CD4-positive, alpha-beta T cell treated with Interleukin-6 for 4 hours (primary cell): ENCODE measurements around the gene LRRIQ1.
"Not testable (repeated sequence)": the region's sequence is repeated elsewhere in the genome, so short reads cannot be mapped to it uniquely, and the experiment has no call there.

Experiments
- DNase-seq: peaks from one replicate; pipeline ENCODE4 v3.0.0-alpha.2; 2020; ENCODE audit warnings: mixed read lengths

Gene LRRIQ1, protein sequence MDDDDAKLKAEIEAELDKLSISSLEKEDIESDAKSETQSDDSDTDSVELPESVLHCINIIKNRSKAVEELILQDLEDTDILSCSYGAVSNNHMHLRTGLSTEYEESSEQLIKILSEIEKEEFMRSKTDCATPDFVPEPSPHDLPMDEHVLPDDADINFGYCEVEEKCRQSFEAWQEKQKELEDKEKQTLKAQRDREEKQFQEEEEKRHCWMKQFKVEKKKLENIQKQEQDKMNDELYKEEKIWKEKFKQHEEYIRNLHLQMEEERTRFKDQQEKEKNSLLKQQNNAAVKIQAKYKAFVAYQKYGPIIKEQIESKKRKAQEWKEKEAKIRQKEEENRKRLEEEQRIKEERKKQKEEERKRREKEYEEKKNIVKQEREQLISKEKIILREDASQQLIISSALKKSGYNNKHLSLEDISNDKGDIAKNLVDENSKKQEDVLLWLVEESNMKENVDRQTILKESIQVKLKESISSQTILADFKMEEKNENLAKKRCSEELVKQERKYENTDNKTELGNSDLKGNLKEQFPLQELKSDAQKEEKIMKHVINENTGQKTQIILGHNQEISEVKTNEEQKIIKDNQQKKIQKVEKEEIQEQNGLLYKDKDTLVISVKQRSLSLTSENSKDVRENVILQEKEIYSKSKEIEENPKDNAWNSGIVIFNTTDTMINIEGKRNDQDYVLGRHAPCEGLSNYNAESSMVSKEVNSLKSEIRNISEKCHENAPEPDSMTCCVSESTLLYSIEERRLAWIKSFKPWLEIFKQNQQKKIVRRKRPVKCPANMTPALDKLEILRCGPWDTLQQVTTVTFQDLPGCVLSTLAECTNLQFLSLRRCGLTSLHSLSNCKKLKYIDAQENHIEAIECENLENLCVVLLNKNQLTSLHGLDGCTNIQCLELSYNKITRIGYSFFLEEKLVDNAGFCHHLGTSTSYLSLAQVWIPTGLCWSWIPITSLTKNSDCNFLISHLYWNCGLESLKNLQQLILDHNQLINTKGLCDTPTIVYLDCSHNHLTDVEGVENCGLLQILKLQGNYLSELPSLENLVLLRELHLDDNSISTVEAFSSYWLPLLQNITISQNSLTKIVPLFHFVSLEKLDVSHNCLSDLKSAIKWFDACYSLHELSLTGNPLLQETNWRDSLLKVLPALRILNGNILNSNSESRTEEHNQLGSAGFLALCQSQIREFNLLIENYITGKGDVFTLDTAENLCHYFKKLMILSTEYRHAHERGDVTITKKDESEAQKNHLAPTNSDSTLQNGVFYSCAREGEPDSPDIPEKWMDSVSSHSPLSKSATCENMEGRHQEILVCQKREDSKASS (N-terminal part only)

DNA sequence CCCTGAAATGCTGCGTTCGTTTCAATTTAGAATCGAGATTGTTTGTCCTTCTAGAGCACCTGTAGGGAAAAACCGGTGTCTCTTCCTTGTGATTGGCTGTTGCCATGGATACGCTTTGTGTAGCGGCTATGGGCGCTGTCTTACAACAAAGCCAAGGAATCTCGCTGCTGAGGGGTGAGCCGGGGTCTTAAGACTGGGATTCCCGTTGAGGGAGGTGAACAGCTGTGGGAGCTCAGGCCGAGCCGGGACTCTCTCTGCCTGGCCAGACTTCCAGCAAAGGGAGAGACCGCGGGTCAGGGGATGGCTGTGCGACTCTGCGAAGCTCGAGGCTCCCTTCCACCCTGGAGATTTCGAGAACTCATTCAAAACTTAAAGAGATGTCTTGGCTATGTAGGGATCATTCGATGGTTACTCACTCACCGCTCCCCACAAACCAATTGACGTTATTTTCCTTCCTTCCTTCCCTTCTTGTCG, at the start of gene LRRIQ1, which contains the start of gene TSPAN19:
Gene LRRIQ1, plus strand, starts transcription at position 118 of the 474 bp plus-strand sequence. CDS start 1,826 bp downstream, outside the sequence.
Gene TSPAN19, minus strand, starts transcription at position 44 of the 474 bp plus-strand sequence. CDS start 6,331 bp downstream, outside the sequence.
- DNase-seq: no peak

DNA sequence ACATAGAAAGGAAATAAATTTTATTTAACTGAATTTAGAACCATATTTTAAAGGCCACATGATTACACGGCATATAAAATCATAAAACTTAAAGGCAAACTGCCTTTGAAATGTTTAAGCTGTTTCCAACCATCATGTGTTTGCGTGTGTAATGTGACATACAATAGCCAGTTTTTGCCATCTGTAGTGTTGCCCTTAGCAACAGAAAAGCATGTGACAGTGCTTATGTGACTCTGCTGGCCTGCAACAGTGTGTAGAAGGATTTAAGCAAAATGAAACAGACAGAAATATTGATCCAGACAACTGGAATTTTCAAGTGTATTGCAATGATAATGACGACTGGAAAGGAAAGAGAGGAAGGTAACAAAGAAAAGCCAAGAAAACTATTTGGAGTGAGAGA, 49.6 kb upstream of the LRRIQ1 start:
- DNase-seq: no peak

DNA sequence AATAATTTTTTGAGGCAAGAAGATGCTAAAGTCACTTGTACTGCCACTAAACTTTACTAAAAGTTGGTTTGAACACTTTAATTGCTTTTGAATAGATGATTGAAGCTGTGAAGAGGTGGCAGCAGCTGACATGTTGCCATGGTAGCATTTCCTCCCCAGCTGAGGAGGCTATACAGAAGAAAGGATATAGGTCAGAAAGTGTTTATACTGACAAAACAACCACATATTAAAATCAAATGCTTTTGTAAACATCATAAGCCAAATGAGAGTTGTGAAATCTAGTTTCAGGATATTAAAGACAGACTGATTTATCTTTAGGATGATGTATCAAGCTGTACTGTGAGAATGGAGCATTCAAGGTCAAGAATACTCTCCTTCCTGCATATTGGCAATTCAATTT, 41.7 kb upstream of the LRRIQ1 start:
- no peak for DNase-seq

DNA sequence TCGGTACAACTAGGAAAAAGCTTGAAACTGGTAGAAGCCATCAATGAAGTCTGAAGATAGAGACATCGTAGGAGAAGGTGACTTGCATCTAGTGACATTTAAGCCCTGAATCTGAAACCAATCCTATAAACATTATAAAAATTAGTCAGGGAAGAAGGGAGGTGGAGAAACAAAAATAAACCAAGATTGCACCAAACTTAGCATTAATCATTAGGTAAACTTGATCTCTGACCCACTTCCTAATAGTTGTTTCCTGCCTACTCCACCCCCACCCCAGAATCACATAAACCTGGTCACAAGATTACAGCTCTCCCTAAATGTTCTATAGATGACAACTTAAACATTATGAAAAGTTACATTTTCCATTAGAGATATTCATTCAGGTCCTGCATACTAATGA, 40.5 kb upstream of the LRRIQ1 start:
- DNase-seq: no peak

DNA sequence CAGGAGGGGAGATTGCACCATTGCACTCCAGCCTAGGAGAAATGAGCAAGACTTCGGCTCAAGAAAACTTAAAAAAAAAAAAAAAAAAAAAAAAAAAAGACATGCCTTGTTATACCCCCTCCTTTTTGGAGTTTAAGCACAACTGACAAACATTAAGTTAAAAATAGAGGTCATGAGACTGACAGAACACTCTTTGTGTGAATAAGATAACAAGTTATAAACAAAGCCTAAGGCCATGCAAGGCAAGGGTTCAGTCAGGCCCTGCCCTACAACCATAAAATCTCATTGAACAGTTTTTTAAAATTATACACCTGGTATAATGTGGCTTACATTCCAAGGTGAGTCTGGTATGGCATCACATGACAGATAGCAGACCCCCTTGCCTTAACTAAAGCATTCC, 39.4 kb upstream of the LRRIQ1 start:
- DNase-seq: no peak

DNA sequence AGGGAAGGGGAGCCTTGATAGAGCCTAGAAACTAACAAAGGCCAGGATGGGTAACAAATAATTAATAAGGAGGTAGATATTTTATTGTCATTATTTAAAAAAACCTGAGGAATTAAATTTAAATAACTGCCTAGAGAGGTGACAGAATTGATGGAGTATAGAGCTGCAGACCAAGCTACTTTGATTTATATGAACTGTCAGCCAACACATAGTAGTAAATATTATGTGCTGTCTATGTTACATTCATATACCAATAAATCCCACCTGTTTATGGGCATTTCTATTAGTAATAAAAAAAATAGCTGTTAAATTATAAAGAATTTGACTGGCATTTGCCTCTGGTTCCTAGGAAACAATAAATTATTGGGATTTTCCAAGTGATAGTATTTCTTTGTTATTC, 37.8 kb upstream of the LRRIQ1 start:
- DNase-seq: no peak

DNA sequence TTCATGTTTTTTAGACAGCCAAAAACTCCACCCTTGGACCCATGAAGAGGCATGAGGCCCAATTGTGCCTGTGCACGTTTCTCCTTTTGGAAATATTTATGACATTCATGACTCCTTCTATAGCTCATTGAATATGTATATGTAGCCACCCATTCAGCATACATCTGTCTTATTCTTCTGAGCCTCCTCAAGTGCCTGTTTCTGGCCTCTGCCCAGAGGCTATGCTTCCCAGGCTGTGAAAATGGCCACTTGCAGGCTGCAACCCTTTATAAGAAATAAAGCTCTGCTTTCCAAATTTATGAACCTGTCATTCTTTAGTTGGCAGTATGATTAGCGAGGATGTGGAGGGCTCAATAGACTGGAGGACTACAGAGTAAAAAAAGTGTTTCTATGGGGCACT, 35.4 kb upstream of the LRRIQ1 start:
- DNase-seq: no peak

DNA sequence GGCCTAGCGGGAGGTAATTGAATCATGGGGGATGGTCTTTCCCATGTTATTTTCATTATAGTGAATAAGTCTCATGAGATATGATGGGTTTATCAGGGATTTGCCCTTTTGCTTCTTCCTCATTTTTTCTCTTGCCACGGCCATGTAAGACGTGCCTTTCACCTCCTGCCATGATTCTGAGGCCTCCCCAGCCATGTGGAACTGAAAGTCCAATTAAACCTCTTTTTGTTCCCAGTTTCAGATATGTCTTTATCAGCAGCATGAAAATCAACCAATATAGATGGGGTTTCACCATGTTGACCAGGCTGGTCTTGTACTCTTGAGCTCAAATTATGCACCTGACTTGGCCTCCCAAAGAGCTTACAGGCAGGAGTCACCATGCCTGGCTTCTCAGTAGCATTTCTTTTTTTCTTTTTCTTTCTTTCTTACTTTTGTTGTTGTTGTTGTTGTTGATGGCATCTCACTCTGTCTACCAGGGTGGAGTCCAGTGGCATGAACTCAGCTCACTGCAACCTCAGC, 33.3 kb upstream of the LRRIQ1 start:
- no peak for DNase-seq

DNA sequence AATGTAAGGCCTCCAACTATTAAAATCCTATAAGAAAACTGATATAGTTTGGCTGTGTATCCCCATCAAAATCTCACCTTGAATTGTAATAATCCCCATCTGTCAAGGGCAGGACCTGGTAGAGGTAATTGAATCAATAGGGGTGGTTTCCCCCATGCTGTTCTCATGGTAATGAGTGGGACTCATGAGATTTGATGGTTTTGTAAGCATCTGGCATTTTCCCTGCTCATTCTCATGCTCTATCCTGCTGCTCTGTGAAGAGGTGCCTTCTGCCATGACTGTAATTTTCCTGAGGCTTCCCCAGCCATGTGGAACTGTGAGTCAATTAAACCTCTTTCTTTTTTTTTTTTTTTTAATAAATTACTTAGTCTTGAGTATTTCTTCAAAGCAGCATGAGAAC, 31.9 kb upstream of the LRRIQ1 start:
- no peak for DNase-seq

DNA sequence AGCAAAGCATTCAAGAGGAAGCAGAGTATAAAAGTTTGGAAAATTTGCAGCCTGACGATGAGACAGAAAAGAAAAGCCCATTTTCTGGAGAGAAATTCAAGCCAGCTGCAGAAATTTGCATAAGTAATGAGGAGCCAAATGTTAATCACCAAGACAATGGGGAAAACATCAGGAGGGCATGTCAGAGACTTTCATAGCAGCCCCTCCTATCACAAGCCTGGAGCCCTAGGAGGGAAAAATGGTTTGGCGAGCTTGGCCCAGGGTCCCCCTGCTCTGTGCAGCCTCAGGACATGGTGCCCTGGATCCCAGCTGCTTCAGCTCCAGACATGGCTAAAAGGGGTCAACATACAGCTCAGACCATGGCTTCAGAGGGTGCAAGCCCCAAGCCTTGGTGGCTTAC, 31.1 kb upstream of the LRRIQ1 start:
- not testable (repeated sequence) for DNase-seq

DNA sequence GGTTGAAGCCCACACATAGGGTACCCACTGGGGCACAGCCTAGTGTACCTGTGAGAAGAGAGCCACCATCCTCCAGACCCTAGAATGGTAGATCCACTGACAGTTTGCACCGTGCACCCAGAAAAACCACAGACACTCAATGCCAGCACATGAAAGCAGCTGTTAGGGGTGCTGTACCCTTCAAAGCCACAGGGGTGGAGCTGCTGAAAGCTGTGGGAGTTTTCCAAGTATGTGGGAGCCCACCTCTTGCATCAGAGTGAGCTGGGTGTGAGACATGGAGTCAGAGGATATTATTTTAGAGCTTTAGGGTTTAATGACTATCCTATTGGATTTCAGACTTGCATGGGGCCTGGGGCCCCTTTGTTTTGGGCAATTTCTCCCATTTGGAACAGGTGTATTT, 30.5 kb upstream of the LRRIQ1 start:
- DNase-seq: no peak

DNA sequence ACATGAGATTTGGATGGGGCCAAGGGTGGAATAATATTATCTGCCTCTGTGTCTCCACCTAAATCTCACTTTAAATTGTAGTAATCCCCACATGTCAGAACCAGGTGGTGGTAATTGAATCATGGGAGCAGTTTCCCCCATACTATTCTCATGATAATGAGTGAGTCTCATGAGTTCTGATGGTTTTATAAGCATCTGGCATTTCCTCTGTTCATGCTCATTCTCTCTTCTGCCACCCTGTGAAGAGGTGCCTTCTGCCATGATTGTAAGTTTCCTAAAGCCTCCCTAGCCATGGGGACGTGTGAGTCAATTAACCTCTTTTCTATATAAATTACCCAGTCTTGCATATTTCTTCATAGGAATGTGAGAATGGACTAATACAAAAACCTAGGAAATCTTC, 29.9 kb upstream of the LRRIQ1 start:
- DNase-seq: no peak

DNA sequence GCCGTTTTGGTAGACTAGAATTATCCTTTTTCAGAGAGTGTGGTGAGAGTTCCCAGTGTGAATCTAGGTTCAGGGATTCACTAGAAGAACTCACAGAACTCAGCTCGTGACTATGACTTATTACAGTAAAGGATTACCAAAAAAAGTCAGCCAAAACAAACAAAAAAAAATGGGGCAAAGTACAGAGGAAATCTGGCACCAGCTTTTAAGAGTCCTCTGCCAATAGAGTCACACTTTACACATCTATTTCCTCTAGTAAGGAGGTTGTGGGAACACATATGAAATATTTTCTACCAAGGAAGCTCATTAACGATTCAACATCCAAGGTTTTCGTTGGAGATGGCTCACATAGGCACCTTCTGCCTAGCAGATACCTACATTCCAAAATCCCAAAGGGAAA, 28.3 kb upstream of the LRRIQ1 start:
- DNase-seq: no peak

DNA sequence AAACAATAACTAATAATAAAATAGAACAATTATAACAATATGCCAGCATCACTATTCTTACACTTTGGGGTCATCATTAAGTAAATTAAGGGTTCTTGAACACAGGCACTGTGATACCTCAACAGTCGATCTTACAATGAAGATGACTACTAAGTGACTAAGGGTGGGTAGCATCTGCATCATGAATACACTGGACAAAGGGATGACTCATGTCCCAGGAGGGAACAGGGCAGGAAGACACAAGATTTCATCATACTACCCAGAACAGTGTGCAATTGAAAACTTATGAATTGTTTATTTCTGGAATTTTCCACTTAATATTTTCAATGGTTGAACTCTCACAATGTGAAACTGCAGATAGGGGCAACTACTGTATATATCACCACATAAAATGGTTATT, 19.7 kb upstream of the LRRIQ1 start:
- no peak for DNase-seq

DNA sequence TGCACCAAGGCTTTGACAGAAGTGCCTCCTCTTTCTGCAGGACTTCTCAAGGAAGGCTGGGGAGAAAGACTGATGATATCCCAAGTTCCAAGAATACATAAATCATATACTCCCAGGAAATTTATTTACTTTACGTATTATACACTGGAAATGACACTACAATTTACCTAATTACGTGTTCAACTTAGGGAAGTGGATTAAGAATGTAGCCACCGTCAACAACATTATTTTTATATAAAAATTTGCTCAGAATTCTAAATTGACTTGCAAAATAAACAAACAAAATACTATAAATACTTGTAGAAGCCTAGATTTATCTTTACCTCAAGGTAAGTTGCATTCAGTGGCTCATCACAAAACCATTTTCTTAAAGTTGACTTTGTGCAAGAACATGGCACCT, 19.0 kb upstream of the LRRIQ1 start:
- DNase-seq: no peak

DNA sequence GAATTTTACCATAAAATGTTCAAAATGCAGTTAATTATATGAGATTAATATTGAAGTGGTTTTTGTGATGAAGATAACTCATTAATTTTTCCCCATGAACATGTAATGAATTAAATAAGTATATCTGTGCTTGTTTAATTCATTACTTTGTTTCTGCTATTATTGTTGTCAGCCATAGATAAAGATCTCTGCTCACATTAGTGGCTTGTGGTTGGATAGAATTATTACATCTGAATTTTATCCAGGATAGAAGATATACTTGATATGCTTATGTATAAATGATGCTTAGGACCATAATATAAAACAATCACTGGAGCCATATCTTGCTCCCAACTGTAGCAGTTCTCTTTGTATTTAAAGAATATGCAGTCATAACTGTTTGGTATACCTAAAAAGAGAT, 18.5 kb upstream of the LRRIQ1 start:
- DNase-seq: no peak

DNA sequence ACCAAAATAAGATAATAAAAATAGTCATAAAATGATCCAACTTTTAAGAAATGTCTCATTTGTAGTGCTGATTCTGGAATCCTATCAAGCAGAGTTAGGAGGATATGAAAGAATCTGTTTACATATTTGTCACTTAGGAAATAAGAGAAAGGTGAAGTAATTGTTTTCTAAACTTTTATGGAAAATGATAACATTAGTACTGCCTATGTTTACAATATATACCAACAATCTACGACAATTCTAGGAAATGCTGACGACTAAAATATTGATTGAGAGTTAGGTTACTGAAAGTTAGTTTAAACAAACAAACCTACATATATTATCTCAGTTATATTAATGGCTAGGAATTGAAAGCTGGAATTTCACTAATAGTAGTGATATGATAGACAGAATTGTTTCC, 18.1 kb upstream of the LRRIQ1 start:
- DNase-seq: no peak

DNA sequence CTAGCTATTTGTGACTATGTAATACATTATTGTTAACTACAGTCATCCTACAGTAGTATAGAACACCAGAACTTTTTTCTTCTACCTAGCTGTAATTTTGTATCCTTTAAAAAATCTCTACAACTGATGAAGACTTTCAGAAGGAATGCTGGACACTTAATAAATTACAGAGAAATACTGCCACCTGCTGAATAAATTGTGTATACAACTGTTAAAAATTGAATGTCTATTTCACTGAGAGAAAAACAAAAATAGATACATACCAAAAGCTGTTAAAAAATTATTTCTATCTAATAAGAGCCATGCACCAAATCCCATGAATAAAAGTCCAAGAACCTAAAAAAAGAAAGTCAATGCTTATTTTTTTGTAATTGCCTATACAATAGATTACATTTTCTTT, 6.7 kb upstream of the LRRIQ1 start:
- no peak for DNase-seq

DNA sequence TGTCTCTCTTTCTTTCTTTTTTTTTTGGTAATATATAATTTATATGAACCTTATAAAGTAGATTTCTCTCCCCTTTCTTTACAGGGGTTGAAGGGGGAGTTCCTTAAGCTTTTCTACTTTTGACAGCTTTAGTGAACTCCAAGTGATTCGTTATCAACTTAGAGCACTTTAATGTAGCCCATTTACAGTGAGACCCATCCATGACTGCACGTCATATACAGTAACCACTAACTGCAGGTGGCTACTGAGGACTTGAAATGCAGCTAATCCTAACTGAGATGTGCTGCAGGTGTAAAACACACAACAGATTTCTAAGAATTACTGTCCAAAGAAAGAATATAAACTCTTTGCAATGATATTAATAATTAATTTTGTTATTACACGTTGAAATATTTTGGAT, 582 bp downstream of the LRRIQ1 start:
- DNase-seq: no peak

DNA sequence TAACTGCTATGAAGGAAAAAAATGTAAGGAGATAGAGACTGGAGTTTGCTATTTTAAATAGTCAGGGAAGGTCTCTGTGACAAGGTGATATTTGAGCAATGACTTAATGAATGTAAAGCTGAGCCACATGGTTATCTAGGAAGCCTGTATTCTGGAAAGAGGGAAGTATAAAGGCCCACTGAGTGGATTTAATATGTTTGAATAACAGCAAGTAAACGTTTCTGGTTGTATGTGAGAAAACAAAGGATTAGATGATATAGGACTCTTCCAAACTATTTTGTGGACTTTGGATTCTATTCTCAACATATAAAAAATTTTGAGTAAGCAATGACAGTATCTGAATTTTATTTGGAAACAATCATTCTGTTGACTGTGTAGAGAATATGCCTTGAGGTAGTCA, 5.2 kb downstream of the LRRIQ1 start:
- no peak for DNase-seq

DNA sequence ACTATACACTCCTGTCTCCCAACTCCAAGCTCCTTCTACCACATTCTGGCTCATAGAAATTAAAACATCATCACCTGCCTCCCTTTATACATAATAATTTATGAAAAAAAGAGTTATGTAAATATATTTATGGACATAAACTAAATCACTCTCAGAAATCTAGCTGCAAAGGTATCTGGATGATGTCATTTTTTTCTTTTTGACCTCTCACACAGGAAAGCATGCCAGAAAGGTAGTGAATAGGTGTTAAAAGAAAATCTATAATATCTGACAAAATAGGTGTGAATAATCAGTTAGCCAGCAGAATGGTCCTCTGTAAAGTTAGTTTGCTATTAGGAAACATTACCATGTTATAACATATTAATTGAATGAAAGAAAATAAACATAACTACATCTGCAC, 7.7 kb downstream of the LRRIQ1 start:
- DNase-seq: no peak

DNA sequence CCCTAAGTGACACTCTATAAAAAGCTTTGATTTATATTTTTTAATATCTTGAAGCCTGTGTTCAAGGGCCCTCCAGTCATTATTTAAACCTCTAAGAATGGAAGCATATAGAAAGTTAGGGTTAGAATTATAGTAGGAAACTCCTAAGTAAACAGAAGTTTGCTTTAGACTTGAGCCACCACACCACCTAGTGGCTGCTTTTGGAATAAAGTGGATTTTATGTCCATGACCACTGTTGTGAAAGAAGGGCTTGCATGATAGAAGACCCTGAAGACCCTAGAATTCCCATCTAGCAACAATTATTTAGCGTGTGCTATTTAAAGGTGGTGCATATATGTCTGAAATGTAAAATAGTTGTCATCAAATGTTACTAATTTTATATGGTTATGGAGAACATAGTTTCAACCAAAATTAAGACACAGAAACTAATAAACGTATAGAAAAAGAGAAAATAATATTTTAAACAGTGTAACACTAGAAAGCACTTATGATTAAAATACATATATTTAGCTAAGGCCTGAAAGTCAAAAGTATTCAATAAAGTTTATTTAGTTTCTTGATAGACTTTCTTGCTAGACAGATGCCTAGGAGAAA, 21.3 kb downstream of the LRRIQ1 start:
- DNase-seq: no peak
